ENCODE measurements around the gene MAMDC4.

Gene MAMDC4

GRCh38 chr9:136889858-136890257 lies 37.7 kb downstream of the MAMDC4 start:
- Histone ChIP-seq H3K27ac (ENCODE audit: low read length) (no peak overlapping the region), H4K20me1 (ENCODE audit: insufficient read depth, low read length) (peaks cover 46% of the 10 kb centered on the region), H3K27me3 (ENCODE audit: insufficient read depth, low read length, poor library complexity) (no peaks in the 10 kb centered on the region), H3K9ac (ENCODE audit: low read depth, low read length) (no peak overlapping the region), H3K79me2 (ENCODE audit: insufficient read depth, low read length) (peaks cover 86% of the 10 kb centered on the region), H3K4me2 (ENCODE audit: insufficient read depth, low read length) (no peak overlapping the region), H3K4me1 (ENCODE audit: insufficient read depth, low read length) (peaks cover 27% of the 10 kb centered on the region), H3K4me3 (ENCODE audit: low read depth in 1 of 2, low read length in 2 of 2) (no peak overlapping the region), H3K36me3 (ENCODE audit: insufficient read depth, low read length) (peaks cover 41% of the 10 kb centered on the region), H2AFZ (ENCODE audit: low read depth, low read length) (no peak overlapping the region), H3K9me3 (ENCODE audit: insufficient read depth, low read length, severe bottlenecking) (no peaks in the 10 kb centered on the region)
- ATAC-seq (ENCODE audit: insufficient read depth, low read depth) = no peak
- TF ChIP-seq EZH2 (IDR thresholded peaks at IDR 0.05; ENCODE audit: borderline replicate concordance, low read depth, low read length, severe bottlenecking) (no peak), CTCF (IDR thresholded peaks at IDR 0.05; ENCODE audit: borderline replicate concordance, extremely low read depth, low read length, poor library complexity, severe bottlenecking) (no peak)
- no peak for DNase-seq

DNA sequence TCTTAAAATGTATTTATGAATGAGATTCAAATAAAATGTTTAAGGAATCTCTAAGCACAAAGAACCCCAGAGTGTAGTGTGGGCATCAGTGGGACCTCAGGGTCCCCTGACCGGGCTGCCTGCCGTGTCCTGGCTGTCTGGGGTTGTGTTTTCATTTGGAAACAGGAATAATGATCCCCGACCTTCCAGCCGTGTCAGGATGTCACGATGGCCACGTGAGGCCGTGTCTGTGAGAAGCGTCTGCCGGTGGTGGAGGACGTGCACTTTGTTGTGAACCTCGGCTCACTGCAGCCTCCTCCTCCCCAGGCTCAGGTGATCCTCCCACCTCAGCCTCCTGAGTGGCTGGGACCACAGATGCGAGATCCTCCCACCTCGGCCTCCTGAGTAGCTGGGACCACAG lies 38.5 kb downstream of the MAMDC4 start:
- peaks cover 53% of the 10 kb centered on the region for H4K20me1 ChIP-seq (ENCODE audit: insufficient read depth, low read length)

DNA sequence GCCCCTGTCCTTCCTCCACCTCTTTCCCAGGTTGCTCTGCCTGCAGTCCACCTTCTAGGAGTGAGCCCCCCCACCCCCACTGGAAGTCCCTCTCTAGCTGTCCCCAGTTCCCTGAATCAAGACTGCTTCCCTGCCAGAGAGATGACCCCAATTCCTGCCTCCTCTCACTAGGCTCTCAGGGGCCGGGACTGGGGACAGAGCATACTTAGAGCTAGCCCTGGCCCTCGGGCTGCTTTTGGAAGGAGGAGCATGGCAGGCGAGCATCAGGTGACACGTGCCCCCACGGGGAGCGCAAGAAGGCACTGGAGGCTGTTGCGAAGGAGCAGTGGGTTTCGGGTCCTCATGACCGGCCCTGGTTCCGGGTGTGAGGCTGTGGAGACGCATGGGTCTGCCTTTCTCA lies 43.9 kb downstream of the MAMDC4 start:
- peaks cover 50% of the 10 kb centered on the region for H3K36me3 ChIP-seq (ENCODE audit: insufficient read depth, low read length)
- no peaks in the 10 kb centered on the region for H3K9me3 ChIP-seq (ENCODE audit: insufficient read depth, low read length, severe bottlenecking)
- no peak overlapping the region for H3K9ac ChIP-seq (ENCODE audit: low read depth, low read length)
- no peak overlapping the region for H3K4me2 ChIP-seq (ENCODE audit: insufficient read depth, low read length)
- DNase-seq (no peak), ATAC-seq (ENCODE audit: insufficient read depth, low read depth) (no peak)
- peaks cover 55% of the 10 kb centered on the region for H4K20me1 ChIP-seq (ENCODE audit: insufficient read depth, low read length)
- H3K4me1 ChIP-seq (ENCODE audit: insufficient read depth, low read length) = no peaks in the 10 kb centered on the region
- H3K27ac ChIP-seq (ENCODE audit: low read length) = no peak overlapping the region
- peaks cover 90% of the 10 kb centered on the region for H3K79me2 ChIP-seq (ENCODE audit: insufficient read depth, low read length)
- no peak overlapping the region for H3K4me3 ChIP-seq (ENCODE audit: low read depth in 1 of 2, low read length in 2 of 2)
- H2AFZ ChIP-seq (ENCODE audit: low read depth, low read length) = no peak overlapping the region
- no peaks in the 10 kb centered on the region for H3K27me3 ChIP-seq (ENCODE audit: insufficient read depth, low read length, poor library complexity)
- TF ChIP-seq CTCF (IDR thresholded peaks at IDR 0.05; ENCODE audit: borderline replicate concordance, extremely low read depth, low read length, poor library complexity, severe bottlenecking) = no peak
- TF ChIP-seq EZH2 (IDR thresholded peaks at IDR 0.05; ENCODE audit: borderline replicate concordance, low read depth, low read length, severe bottlenecking) = no peak

More for the DNA sequence above, 38.5 kb downstream of the MAMDC4 start:
- Histone ChIP-seq H3K9ac (ENCODE audit: low read depth, low read length) (no peak overlapping the region), H3K27ac (ENCODE audit: low read length) (no peak overlapping the region), H3K4me2 (ENCODE audit: insufficient read depth, low read length) (no peak overlapping the region), H2AFZ (ENCODE audit: low read depth, low read length) (no peak overlapping the region), H3K36me3 (ENCODE audit: insufficient read depth, low read length) (peaks cover 43% of the 10 kb centered on the region), H3K27me3 (ENCODE audit: insufficient read depth, low read length, poor library complexity) (no peaks in the 10 kb centered on the region), H3K79me2 (ENCODE audit: insufficient read depth, low read length) (peaks cover 88% of the 10 kb centered on the region), H3K4me3 (ENCODE audit: low read depth in 1 of 2, low read length in 2 of 2) (no peak overlapping the region), H3K9me3 (ENCODE audit: insufficient read depth, low read length, severe bottlenecking) (no peaks in the 10 kb centered on the region), H3K4me1 (ENCODE audit: insufficient read depth, low read length) (peaks cover 19% of the 10 kb centered on the region)
- DNase-seq = no peak
- no peak for ATAC-seq (ENCODE audit: insufficient read depth, low read depth)
- TF ChIP-seq CTCF (IDR thresholded peaks at IDR 0.05; ENCODE audit: borderline replicate concordance, extremely low read depth, low read length, poor library complexity, severe bottlenecking) = no peak
- TF ChIP-seq EZH2 (IDR thresholded peaks at IDR 0.05; ENCODE audit: borderline replicate concordance, low read depth, low read length, severe bottlenecking) = no peak

All from DND-41 (cell line).